GM10847 (cell line): ENCODE data around the gene RBP4.

Source experiments
- POLR2A ChIP-seq: IDR thresholded peaks from 2 replicates; pipeline ENCODE4 v1.6.1; 2011; ENCODE audit not compliant: insufficient read length; ENCODE audit errors: extremely low read depth

Gene RBP4

DNA sequence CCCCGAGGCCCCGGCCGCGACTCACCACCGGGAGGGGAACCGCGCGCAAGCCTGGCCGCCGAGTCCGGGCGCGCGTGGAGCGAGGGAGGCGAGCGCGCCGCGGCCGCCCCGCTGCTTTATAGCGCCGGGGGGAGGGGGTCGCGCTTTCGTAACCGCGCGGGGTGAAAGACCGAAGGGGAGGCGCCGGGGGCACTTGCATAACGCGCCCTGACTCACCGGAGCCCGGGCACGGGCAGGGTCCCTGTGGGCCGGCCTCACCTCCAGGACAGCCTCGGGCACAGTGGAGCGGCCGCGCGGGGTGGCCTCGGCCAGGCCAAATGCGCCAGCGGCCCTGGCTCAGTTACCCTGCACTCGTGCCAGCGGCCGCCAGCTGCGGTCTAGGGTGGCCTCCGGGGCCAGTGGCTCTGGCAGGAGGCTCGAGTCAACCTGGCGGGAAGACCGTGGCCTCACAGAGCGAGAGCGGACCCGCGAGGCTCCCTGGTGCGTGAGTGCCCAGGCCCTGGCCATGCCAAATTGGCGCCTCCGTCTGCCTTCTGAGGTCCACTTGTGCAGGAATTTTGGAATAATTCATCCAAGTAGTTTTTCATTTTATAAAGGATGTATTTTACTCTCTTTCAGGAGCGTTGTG is at the start of gene RBP4:
Gene RBP4, minus strand, starts transcription at position 90 of the 628 bp plus-strand sequence. CDS start 207 bp downstream, outside the sequence.
- TF ChIP-seq POLR2A: no peak

DNA sequence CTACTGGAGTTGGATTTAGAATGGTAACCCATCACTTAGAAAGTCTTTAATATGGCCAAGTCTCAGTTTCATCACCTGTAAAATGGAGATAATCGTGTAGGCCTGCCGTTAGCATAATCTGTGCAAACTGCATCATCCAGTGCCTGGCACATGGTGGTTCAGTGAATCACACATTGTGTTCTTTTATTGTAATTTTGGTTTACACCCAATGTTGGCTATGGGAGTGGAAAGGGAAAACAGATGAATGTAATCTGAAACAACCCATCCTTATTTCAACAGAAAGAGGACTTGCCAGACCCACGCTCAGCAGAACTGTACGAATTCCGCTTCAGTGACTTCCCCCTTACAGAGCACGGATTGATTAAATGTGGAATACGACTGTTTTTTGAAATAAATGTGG is 38.8 kb upstream of the RBP4 start:
- TF ChIP-seq POLR2A: no peak

GRCh38 chr10:93630625-93631557 is 29.9 kb upstream of the RBP4 start:
- no peak for TF ChIP-seq POLR2A

DNA sequence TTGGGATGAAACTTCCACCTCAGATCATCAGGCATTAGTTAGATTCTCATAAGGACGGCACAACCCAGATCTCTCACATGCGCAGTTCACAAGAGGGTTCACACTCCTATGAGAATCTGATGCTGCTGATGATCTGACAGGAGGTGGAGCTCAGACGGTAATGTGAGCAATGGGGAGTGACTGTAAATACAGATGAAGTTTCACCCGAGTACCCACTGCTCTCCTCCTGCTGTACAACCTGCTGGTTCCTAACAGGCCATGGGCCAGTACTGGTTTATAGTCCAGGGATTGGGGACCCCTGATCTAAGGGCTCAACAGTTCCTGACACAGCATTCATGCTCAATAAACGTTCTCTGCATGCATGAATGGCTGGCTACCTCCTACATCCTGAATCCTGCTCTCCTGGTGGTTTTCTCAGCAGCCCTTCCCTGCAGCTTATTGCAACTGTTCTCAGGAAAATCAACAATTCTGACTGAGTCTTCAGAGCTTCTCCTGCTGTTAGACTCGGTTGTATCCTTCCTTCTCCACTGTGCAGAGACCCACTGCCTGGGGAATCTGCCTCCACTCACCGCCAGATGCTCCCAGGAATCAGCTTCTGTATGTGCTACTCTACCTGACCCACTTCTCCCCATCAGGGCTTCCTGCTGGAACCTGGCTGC is 28.7 kb upstream of the RBP4 start:
- TF ChIP-seq POLR2A: no peak

- no peak for TF ChIP-seq POLR2A
Measured at GRCh38 chr10:93628858-93629257, 27.8 kb upstream of the RBP4 start.

GRCh38 chr10:93622942-93623341 is 21.9 kb upstream of the RBP4 start:
- no peak for TF ChIP-seq POLR2A

- TF ChIP-seq POLR2A: no peak
Measured at GRCh38 chr10:93620925-93621324, 19.9 kb upstream of the RBP4 start.

GRCh38 chr10:93615576-93616235 is 14.7 kb upstream of the RBP4 start:
- no peak for TF ChIP-seq POLR2A

DNA sequence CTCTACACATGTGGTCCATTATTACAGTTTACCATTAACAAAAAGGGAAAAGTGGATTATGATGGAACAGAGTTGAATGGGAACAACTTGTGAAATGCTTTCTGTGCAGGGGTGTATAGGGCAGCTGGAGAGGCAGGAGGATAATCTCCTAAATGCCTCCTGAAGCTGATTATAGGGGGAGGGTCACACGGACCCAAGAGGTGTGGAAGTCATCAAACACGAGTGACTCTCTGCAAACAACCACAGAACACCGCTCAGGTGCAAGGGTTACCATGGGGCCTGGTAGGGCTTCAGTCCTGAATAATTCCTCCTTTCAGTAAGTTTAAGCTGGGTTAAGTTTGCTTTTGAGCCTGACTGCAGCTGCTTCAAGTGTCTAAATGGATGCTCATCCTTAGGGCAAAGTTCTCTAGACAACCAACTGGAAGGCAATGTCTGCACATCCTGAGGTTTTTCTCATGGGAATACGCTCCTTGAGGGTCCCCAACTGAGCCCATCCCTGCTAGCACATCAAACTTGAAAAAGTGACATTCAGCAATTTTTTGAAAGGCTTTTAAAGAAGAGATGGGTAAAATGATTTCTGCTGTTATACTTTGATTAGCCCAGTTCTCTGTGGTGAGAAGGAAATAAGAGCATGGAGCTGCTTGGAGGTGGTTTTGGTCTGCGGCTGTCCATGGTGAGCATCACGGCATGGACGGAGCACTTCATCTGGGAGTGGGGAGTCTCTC is 13.2 kb upstream of the RBP4 start:
- no peak for TF ChIP-seq POLR2A

DNA sequence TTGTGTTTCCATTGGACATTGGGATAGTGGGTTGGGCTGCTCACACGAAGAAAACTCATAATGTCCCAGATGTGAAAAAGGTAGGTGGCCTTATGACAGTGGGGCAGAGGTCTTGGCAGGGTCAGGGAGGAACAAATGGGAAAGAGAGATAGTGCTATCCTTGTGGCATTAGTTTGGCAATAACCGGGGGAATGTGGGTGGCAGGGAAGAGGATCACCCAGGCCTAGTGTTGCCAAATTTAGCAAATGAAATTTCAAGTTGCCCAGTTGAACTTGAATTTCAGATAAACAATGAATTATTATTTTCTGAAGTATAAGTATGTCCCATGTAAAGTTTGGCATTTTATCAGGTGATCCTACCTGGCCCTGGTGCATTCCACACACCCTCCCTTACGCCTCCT is 12.1 kb upstream of the RBP4 start:
- no peak for TF ChIP-seq POLR2A

- TF ChIP-seq POLR2A: no peak
Measured at GRCh38 chr10:93612311-93612710, 11.3 kb upstream of the RBP4 start, which contains the start of gene PDE6C. Gene PDE6C, plus strand, starts transcription at chr10:93612537. Its CDS starts 189 bp downstream, at chr10:93612726.

DNA sequence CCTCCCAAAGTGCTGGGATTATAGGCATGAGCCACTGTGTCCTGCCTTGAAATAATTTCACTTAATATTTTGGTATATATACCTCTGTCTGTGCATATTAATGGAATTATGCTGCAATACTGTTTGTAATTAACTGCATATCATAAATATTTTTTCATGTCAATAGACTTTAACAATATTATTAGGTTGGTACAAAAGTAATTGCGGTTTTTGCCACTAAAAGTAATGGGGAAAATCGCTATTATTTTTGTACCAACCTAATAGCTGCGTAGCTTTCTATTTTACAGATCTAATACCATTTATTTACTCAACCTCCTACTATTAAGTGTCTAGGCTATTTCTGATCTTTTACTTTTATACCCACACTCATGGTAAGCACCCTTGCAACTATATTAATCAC is 7.4 kb upstream of the RBP4 start:
- TF ChIP-seq POLR2A: no peak

- no peak for TF ChIP-seq POLR2A
Measured at GRCh38 chr10:93604146-93604545, 3.1 kb upstream of the RBP4 start.

DNA sequence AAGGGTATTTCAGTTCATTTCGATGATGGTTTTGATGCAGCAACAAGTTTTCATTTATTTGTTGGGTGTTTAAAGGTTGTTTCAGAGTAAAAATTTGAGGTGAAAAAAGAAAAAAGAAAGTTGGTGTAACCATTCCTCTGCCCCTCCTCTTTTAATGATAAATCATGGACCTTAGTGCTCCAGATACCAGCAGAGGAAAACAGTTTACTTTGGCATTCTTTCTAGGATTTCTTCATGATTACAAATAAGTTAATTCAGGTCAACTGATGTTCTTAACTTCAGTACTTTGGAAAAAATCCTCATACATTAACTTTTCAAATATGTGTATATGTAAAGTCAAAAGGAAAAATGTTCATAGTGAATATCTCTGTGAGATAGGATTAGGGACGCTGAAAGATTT is 2.0 kb upstream of the RBP4 start:
- no peak for TF ChIP-seq POLR2A

DNA sequence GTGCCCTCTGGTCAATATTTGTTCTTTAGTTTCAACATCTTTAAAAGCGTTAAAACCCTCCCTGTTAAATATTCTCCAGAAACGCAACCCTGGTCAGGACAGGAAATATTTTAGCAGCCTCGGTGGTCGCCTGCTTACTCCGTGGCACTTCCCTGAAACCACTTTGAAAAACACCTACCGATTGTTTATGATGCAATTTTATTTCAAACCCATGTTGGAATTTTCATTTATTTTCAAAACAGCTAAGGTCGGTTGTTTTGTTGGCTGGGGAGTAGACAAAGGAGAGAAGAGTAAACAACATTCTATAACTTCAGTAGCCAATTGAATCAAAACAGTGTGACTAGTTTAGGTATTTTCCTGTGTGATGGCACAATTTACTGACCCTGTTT is 733 bp upstream of the RBP4 start:
- no peak for TF ChIP-seq POLR2A

DNA sequence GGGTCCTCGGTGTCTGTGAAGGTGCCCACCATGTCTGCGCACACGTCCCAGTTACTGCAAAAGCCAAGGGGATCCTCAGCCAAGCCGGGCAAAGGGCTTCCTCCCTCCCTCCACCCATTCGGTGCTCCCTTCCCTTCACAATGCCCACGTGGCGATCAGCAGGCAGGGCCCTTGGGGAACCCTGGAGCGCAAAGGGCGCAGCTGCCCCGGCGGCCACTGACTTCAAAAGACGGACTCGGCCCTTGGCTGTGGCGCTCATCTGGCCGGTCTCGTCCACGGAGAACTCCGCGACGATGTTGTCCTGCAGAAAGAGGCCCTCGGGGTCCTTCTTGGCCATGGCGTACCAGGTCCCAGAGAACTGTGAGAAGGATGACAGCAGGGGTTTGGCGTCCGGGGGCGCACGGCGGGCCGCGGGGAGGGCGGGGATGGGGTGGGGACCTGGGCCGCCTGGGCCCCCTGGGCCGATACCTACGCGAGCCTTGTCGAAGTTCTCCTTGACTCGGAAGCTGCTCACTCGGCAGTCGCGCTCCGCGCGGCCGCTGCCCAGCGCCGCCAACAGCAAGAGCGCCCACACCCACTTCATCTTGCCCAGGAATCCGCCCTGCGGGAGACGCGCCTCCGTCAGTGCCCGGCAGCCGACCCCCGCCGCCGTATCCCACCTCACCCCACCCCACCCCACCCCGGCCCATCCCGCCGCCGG is 439 bp downstream of the RBP4 start:
- no peak for TF ChIP-seq POLR2A
